Measurements from ENCODE around the gene CNPY2. TPM values are rescaled to one million over a fixed set of nuclear protein-coding genes. Genes with fewer than 3 reads are reported as not detected.

CNPY2 gene
- polyA plus RNA-seq, 2 of the 4 experiments (the other 2 are of a cell fraction), result 158 to 218 TPM

- no peak for DNase-seq (ENCODE audit: low read depth in 1 of 2, low spot score in 1 of 2)
- no peak overlapping the region for H3K4me3 ChIP-seq
- no peak for TF ChIP-seq CHD4 (IDR thresholded peaks at IDR 0.05; ENCODE audit: borderline replicate concordance)
- peaks cover 11% of the 10 kb centered on the region for H3K4me1 ChIP-seq
- ChIA-PET POLR2A (no interaction called here), CTCF (interaction anchor here (1.8 kb wide), 1 partner anchor 15 kb away, joined by 5 read pairs; the partner anchor contains the start of gene CNPY2)
- no peak overlapping the region for H3K4me2 ChIP-seq
- no peak for FAIRE-seq
- no peak overlapping the region for H3K27ac ChIP-seq
- no peak for ATAC-seq
- WGBS (ENCODE audit: missing lambda C conversion rate), result 89% methylated on average over 7 of the region's 7 CpGs
- H3K9me3 ChIP-seq, result no peaks in the 10 kb centered on the region
Observed at GRCh38 chr12:56330936-56331490, 15.2 kb upstream of the CNPY2 start.

- TF ChIP-seq JUNB (IDR thresholded peaks at IDR 0.05) (no peak), PHF8 (IDR thresholded peaks at IDR 0.05; ENCODE audit: borderline replicate concordance, low read depth) (no peak), CHD4 (IDR thresholded peaks at IDR 0.05; ENCODE audit: borderline replicate concordance) (no peak), POLR2A (IDR thresholded peaks at IDR 0.05; ENCODE audit: low read length) (no peak), TFCP2L1 (CRISPR knock-in tag; IDR thresholded peaks at IDR 0.05) (no peak), HOXA7 (CRISPR knock-in tag; IDR thresholded peaks at IDR 0.05) (no peak), EHF (CRISPR knock-in tag; IDR thresholded peaks at IDR 0.05) (no peak), FOSB (CRISPR knock-in tag; IDR thresholded peaks at IDR 0.05) (no peak), CEBPB (IDR thresholded peaks at IDR 0.05) (no peak), HDAC2 (IDR thresholded peaks at IDR 0.05) (no peak), KDM5A (IDR thresholded peaks at IDR 0.05) (no peak), FOSL2 (IDR thresholded peaks at IDR 0.05) (no peak), FOSL2 (CRISPR knock-in tag; IDR thresholded peaks at IDR 0.05) (no peak), CBX2 (IDR thresholded peaks at IDR 0.05; ENCODE audit: borderline replicate concordance, low read depth) (no peak), ZNF302 (CRISPR knock-in tag; IDR thresholded peaks at IDR 0.05) (no peak), CHD2 (IDR thresholded peaks at IDR 0.05; ENCODE audit: low read length, partially characterized antibody) (no peak), BHLHE40 (IDR thresholded peaks at IDR 0.05; ENCODE audit: low read depth, low read length) (no peak), ZC3H11A (IDR thresholded peaks at IDR 0.05) (no peak), EP300 (IDR thresholded peaks at IDR 0.05) (no peak), HES2 (IDR thresholded peaks at IDR 0.05) (no peak)
- TF ChIP-seq, protein P1, sequence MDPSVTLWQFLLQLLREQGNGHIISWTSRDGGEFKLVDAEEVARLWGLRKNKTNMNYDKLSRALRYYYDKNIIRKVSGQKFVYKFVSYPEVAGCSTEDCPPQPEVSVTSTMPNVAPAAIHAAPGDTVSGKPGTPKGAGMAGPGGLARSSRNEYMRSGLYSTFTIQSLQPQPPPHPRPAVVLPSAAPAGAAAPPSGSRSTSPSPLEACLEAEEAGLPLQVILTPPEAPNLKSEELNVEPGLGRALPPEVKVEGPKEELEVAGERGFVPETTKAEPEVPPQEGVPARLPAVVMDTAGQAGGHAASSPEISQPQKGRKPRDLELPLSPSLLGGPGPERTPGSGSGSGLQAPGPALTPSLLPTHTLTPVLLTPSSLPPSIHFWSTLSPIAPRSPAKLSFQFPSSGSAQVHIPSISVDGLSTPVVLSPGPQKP (IDR thresholded peaks at IDR 0.05; ENCODE audit: low read depth, low read length), result no peak
- no peak for DNase-seq (ENCODE audit: low read depth in 1 of 2, low spot score in 1 of 2)
- CTCF ChIA-PET, result interaction anchor here (2.2 kb wide), 1 partner anchor 18 kb away, joined by 5 read pairs; no protein-coding TSS in a partner anchor
- Histone ChIP-seq H3K4me3 (no peak overlapping the region), H3K4me2 (no peak overlapping the region), H3K9me3 (no peaks in the 10 kb centered on the region), H3K4me1 (no peaks in the 10 kb centered on the region), H3K27ac (no peak overlapping the region)
- 86% methylated on average over 6 of the region's 6 CpGs for WGBS (ENCODE audit: missing lambda C conversion rate)
- POLR2A ChIA-PET, result no interaction called here
- ATAC-seq, result no peak
- no peak for FAIRE-seq
Observed at GRCh38 chr12:56326533-56326932, 10.7 kb upstream of the CNPY2 start.

GRCh38 chr12:56326126-56326525, 10.3 kb upstream of the CNPY2 start:
- FAIRE-seq, result no peak

More at GRCh38 chr12:56326126-56326525, 10.3 kb upstream of the CNPY2 start:
- WGBS (ENCODE audit: missing lambda C conversion rate), result 94% methylated on average over 8 of the region's 8 CpGs
- CTCF ChIA-PET, result interaction anchor here (1.1 kb wide), 1 partner anchor 10 kb away, joined by 5 read pairs; the partner anchor contains the start of gene CNPY2
- TF ChIP-seq, protein P2, sequence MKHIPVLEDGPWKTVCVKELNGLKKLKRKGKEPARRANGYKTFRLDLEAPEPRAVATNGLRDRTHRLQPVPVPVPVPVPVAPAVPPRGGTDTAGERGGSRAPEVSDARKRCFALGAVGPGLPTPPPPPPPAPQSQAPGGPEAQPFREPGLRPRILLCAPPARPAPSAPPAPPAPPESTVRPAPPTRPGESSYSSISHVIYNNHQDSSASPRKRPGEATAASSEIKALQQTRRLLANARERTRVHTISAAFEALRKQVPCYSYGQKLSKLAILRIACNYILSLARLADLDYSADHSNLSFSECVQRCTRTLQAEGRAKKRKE (CRISPR knock-in tag; IDR thresholded peaks at IDR 0.05; ENCODE audit: low read depth), result no peak
- no peak for TF ChIP-seq RFX5 (IDR thresholded peaks at IDR 0.05)
- no peak for TF ChIP-seq CHD4 (IDR thresholded peaks at IDR 0.05; ENCODE audit: borderline replicate concordance)
- no peaks in the 10 kb centered on the region for H3K4me1 ChIP-seq
- no peak overlapping the region for H3K4me2 ChIP-seq
- H3K4me3 ChIP-seq, result no peak overlapping the region
- POLR2A ChIA-PET, result no interaction called here
- ATAC-seq (no peak), DNase-seq (ENCODE audit: low read depth in 1 of 2, low spot score in 1 of 2) (no peak)
- H3K27ac ChIP-seq, result no peak overlapping the region
- H3K9me3 ChIP-seq, result no peaks in the 10 kb centered on the region

Data from A549 (cell line).